Measurements from ENCODE around the gene PRKACG. TPM values are rescaled to one million over a fixed set of nuclear protein-coding genes. Genes with fewer than 3 reads are reported as not detected.
"Not testable (repeated sequence)": the region's sequence is repeated elsewhere in the genome, so short reads cannot be mapped to it uniquely, and the experiment has no call there.

The PRKACG gene
- total and polyA plus RNA-seq, 2 donors, result not detected

DNA sequence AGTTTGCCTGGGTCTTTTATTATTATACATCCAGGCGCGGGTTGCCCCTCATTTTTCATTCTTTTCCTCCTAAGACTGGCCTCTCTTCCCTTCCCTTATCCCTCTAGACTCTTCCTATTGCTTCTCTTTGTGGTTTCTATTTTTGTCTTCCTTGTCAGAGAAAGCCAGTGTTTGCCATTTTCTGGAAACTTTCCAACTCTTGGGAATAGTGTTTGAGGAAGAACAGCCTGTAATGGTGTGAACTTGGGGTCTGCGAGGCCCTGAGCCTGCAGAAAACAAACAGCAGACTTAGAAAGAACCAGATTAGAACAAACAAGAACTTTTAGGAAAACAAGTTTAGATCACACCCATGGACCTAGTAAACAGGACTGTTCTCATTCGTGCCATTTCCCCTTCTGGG is 15.5 kb downstream of the PRKACG start:
- Histone ChIP-seq H3K36me3 (ENCODE audit: control insufficient read depth in 2 of 2, insufficient read depth in 2 of 2, low read length in 1 of 2) (no peaks in the 10 kb centered on the region), H3K4me1 (ENCODE audit: control insufficient read depth in 2 of 2, insufficient read depth in 2 of 2, low read length in 2 of 2) (no peaks in the 10 kb centered on the region), H3K27ac (ENCODE audit: low read depth in 1 of 2, low read length in 1 of 2) (no peak overlapping the region), H3K27me3 (ENCODE audit: control insufficient read depth in 2 of 2, insufficient read depth in 1 of 2, low read length in 1 of 2) (no peaks in the 10 kb centered on the region), H3K4me3 (ENCODE audit: low read length in 2 of 2) (no peak overlapping the region), H3K9me3 (ENCODE audit: control insufficient read depth in 2 of 2, insufficient read depth in 1 of 2, low read length in 1 of 2) (no peaks in the 10 kb centered on the region)
- no peak for DNase-seq (ENCODE audit: low read depth in 6 of 9, low spot score in 9 of 9)
- 86% methylated on average over 4 of the region's 4 CpGs for WGBS

GRCh38 chr9:68997666-68998065 is 16.2 kb downstream of the PRKACG start:
- H3K4me1 ChIP-seq (ENCODE audit: control insufficient read depth in 2 of 2, insufficient read depth in 2 of 2, low read length in 2 of 2), result no peaks in the 10 kb centered on the region
- H3K36me3 ChIP-seq (ENCODE audit: control insufficient read depth in 2 of 2, insufficient read depth in 2 of 2, low read length in 1 of 2), result no peaks in the 10 kb centered on the region
- no peak overlapping the region for H3K4me3 ChIP-seq (ENCODE audit: low read length in 2 of 2)
- 97% methylated on average over 3 of the region's 3 CpGs for WGBS
- no peaks in the 10 kb centered on the region for H3K27me3 ChIP-seq (ENCODE audit: control insufficient read depth in 2 of 2, insufficient read depth in 1 of 2, low read length in 1 of 2)
- no peak overlapping the region for H3K27ac ChIP-seq (ENCODE audit: low read depth in 1 of 2, low read length in 1 of 2)
- no peaks in the 10 kb centered on the region for H3K9me3 ChIP-seq (ENCODE audit: control insufficient read depth in 2 of 2, insufficient read depth in 1 of 2, low read length in 1 of 2)
- DNase-seq (ENCODE audit: low read depth in 6 of 9, low spot score in 9 of 9), result no peak

DNA sequence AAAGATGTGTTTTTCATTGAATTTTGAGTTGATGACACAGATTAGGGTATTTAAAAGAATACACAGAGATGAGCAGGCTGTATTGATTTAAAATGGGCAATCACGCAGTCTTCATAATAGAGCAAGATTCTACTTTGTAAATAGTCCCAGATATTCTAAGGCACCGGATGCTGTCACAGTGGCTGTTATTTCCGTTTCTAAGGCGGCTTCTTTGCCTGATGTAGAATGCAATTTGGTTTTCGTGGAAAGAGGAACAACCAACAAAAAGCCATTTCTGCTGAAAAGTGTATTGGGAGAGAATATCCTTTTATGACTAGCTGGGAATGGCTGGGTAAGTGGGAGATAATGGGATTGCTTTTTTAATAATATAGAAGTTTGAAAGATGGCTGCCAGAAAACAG is 17.5 kb downstream of the PRKACG start:
- H3K36me3 ChIP-seq (ENCODE audit: control insufficient read depth in 2 of 2, insufficient read depth in 2 of 2, low read length in 1 of 2), result no peaks in the 10 kb centered on the region
- H3K4me3 ChIP-seq (ENCODE audit: low read length in 2 of 2), result no peak overlapping the region
- no peak overlapping the region for H3K27ac ChIP-seq (ENCODE audit: low read depth in 1 of 2, low read length in 1 of 2)
- H3K9me3 ChIP-seq (ENCODE audit: control insufficient read depth in 2 of 2, insufficient read depth in 1 of 2, low read length in 1 of 2), result no peaks in the 10 kb centered on the region
- 48% methylated on average over 5 of the region's 5 CpGs for WGBS
- no peaks in the 10 kb centered on the region for H3K27me3 ChIP-seq (ENCODE audit: control insufficient read depth in 2 of 2, insufficient read depth in 1 of 2, low read length in 1 of 2)
- DNase-seq (ENCODE audit: low read depth in 6 of 9, low spot score in 9 of 9), result no peak
- H3K4me1 ChIP-seq (ENCODE audit: control insufficient read depth in 2 of 2, insufficient read depth in 2 of 2, low read length in 2 of 2), result no peaks in the 10 kb centered on the region

GRCh38 chr9:68995776-68996175 is 18.1 kb downstream of the PRKACG start:
- Histone ChIP-seq H3K9me3 (ENCODE audit: control insufficient read depth in 2 of 2, insufficient read depth in 1 of 2, low read length in 1 of 2) (no peaks in the 10 kb centered on the region), H3K27ac (ENCODE audit: low read depth in 1 of 2, low read length in 1 of 2) (no peak overlapping the region), H3K36me3 (ENCODE audit: control insufficient read depth in 2 of 2, insufficient read depth in 2 of 2, low read length in 1 of 2) (no peaks in the 10 kb centered on the region), H3K4me1 (ENCODE audit: control insufficient read depth in 2 of 2, insufficient read depth in 2 of 2, low read length in 2 of 2) (no peaks in the 10 kb centered on the region), H3K27me3 (ENCODE audit: control insufficient read depth in 2 of 2, insufficient read depth in 1 of 2, low read length in 1 of 2) (no peaks in the 10 kb centered on the region), H3K4me3 (ENCODE audit: low read length in 2 of 2) (no peak overlapping the region)
- no peak for DNase-seq (ENCODE audit: low read depth in 6 of 9, low spot score in 9 of 9)
- 67% methylated on average over 3 of the region's 3 CpGs for WGBS

GRCh38 chr9:68991457-68991856 is 22.5 kb downstream of the PRKACG start:
- H3K4me3 ChIP-seq (ENCODE audit: low read length in 2 of 2), result no peak overlapping the region
- H3K36me3 ChIP-seq (ENCODE audit: control insufficient read depth in 2 of 2, insufficient read depth in 2 of 2, low read length in 1 of 2), result no peaks in the 10 kb centered on the region
- no peak for DNase-seq (ENCODE audit: low read depth in 6 of 9, low spot score in 9 of 9)
- 96% methylated on average over 9 of the region's 9 CpGs for WGBS
- H3K4me1 ChIP-seq (ENCODE audit: control insufficient read depth in 2 of 2, insufficient read depth in 2 of 2, low read length in 2 of 2), result no peaks in the 10 kb centered on the region
- no peaks in the 10 kb centered on the region for H3K9me3 ChIP-seq (ENCODE audit: control insufficient read depth in 2 of 2, insufficient read depth in 1 of 2, low read length in 1 of 2)
- H3K27ac ChIP-seq (ENCODE audit: low read depth in 1 of 2, low read length in 1 of 2), result no peak overlapping the region
- no peaks in the 10 kb centered on the region for H3K27me3 ChIP-seq (ENCODE audit: control insufficient read depth in 2 of 2, insufficient read depth in 1 of 2, low read length in 1 of 2)

GRCh38 chr9:68986949-68987348 is 27.0 kb downstream of the PRKACG start:
- DNase-seq (ENCODE audit: low read depth in 6 of 9, low spot score in 9 of 9); H3K27ac ChIP-seq (ENCODE audit: low read depth in 1 of 2, low read length in 1 of 2): not testable (repeated sequence)
- 99% methylated on average over 7 of the region's 7 CpGs for WGBS

GRCh38 chr9:68983522-68984424 is 30.1 kb downstream of the PRKACG start:
- H3K4me1 ChIP-seq (ENCODE audit: control insufficient read depth in 2 of 2, insufficient read depth in 2 of 2, low read length in 2 of 2), result peaks cover 0 to 3% of the 10 kb centered on the region in 2 donors
- DNase-seq (ENCODE audit: low read depth in 6 of 9, low spot score in 9 of 9), result no peak
- no peaks in the 10 kb centered on the region for H3K36me3 ChIP-seq (ENCODE audit: control insufficient read depth in 2 of 2, insufficient read depth in 2 of 2, low read length in 1 of 2)
- no peaks in the 10 kb centered on the region for H3K27me3 ChIP-seq (ENCODE audit: control insufficient read depth in 2 of 2, insufficient read depth in 1 of 2, low read length in 1 of 2)
- H3K27ac ChIP-seq (ENCODE audit: low read depth in 1 of 2, low read length in 1 of 2), result no peak overlapping the region
- no peaks in the 10 kb centered on the region for H3K9me3 ChIP-seq (ENCODE audit: control insufficient read depth in 2 of 2, insufficient read depth in 1 of 2, low read length in 1 of 2)
- H3K4me3 ChIP-seq (ENCODE audit: low read length in 2 of 2), result no peak overlapping the region
- WGBS, result 84% methylated on average over 3 of the region's 3 CpGs

More at GRCh38 chr9:68986949-68987348, 27.0 kb downstream of the PRKACG start:
- H3K4me3 ChIP-seq (ENCODE audit: low read length in 2 of 2); H3K4me1 ChIP-seq (ENCODE audit: control insufficient read depth in 2 of 2, insufficient read depth in 2 of 2, low read length in 2 of 2); H3K36me3 ChIP-seq (ENCODE audit: control insufficient read depth in 2 of 2, insufficient read depth in 2 of 2, low read length in 1 of 2); H3K9me3 ChIP-seq (ENCODE audit: control insufficient read depth in 2 of 2, insufficient read depth in 1 of 2, low read length in 1 of 2); H3K27me3 ChIP-seq (ENCODE audit: control insufficient read depth in 2 of 2, insufficient read depth in 1 of 2, low read length in 1 of 2): not testable (repeated sequence)

DNA sequence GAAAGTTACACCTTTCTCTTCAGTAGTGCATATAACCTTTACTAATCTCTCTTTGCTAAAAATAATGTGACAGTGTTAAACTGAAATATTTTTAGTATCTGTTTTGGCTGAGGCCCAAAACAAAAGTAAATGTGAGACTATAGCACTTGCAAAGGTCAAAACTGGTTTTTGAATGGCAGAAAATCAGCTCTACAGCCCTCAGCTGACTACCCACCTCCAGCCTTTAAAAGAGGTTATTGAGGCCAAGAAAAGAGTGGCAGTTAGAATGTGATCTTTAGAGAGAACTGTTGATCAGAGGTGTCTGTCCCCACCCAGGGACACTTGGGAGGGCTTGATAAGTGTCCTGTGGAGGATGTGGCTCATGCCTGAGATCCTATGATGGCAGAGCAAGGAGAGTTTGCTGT is 30.9 kb downstream of the PRKACG start:
- Histone ChIP-seq H3K4me3 (ENCODE audit: low read length in 2 of 2) (no peak overlapping the region), H3K27me3 (ENCODE audit: control insufficient read depth in 2 of 2, insufficient read depth in 1 of 2, low read length in 1 of 2) (no peaks in the 10 kb centered on the region), H3K4me1 (ENCODE audit: control insufficient read depth in 2 of 2, insufficient read depth in 2 of 2, low read length in 2 of 2) (peaks cover 0 to 3% of the 10 kb centered on the region in 2 donors), H3K27ac (ENCODE audit: low read depth in 1 of 2, low read length in 1 of 2) (no peak overlapping the region), H3K9me3 (ENCODE audit: control insufficient read depth in 2 of 2, insufficient read depth in 1 of 2, low read length in 1 of 2) (no peaks in the 10 kb centered on the region), H3K36me3 (ENCODE audit: control insufficient read depth in 2 of 2, insufficient read depth in 2 of 2, low read length in 1 of 2) (no peaks in the 10 kb centered on the region)
- DNase-seq (ENCODE audit: low read depth in 6 of 9, low spot score in 9 of 9), result no peak

GRCh38 chr9:68981789-68982188 is 32.1 kb downstream of the PRKACG start:
- Histone ChIP-seq H3K4me1 (ENCODE audit: control insufficient read depth in 2 of 2, insufficient read depth in 2 of 2, low read length in 2 of 2) (peaks cover 0 to 3% of the 10 kb centered on the region in 2 donors), H3K36me3 (ENCODE audit: control insufficient read depth in 2 of 2, insufficient read depth in 2 of 2, low read length in 1 of 2) (no peaks in the 10 kb centered on the region), H3K4me3 (ENCODE audit: low read length in 2 of 2) (no peak overlapping the region), H3K27ac (ENCODE audit: low read depth in 1 of 2, low read length in 1 of 2) (no peak overlapping the region), H3K27me3 (ENCODE audit: control insufficient read depth in 2 of 2, insufficient read depth in 1 of 2, low read length in 1 of 2) (no peaks in the 10 kb centered on the region), H3K9me3 (ENCODE audit: control insufficient read depth in 2 of 2, insufficient read depth in 1 of 2, low read length in 1 of 2) (no peaks in the 10 kb centered on the region)
- DNase-seq (ENCODE audit: low read depth in 6 of 9, low spot score in 9 of 9), result no peak
- 8% methylated on average over 6 of the region's 6 CpGs for WGBS

Data from thymus (tissue), 11 donors.